HL-60 (cell line): ENCODE results near the gene CEP164.

Experiments
- DNase-seq, 2 experiments: peaks; one replicate each; pipeline ENCODE4 v3.0.0-alpha.2; 2010 to 2020; ENCODE audit warnings: low read depth in 1 of 2, low spot score in 1 of 2
- H3K27ac ChIP-seq: fragments of 250-450 bp; sonication (Bioruptor Pico); replicated peaks from 2 replicates; pipeline ENCODE4 v1.5.1; 2020; ENCODE audit warnings: mild to moderate bottlenecking, moderate library complexity
- H3K27me3 ChIP-seq: fragments of 250-450 bp; sonication (Bioruptor Pico); 2 replicates; pipeline ENCODE4 v1.5.1; 2021; ENCODE audit warnings: mild to moderate bottlenecking, moderate library complexity; ENCODE audit not compliant: insufficient read depth, poor library complexity, severe bottlenecking
- H3K4me3 ChIP-seq: replicated peaks from 2 replicates; pipeline ENCODE4 v1.5.1; 2011; ENCODE audit warnings: mild to moderate bottlenecking, control low read depth, low read length; ENCODE audit not compliant: insufficient read depth
- CTCF ChIP-seq: IDR thresholded peaks from one replicate; pipeline ENCODE4 v1.5.1; 2011; ENCODE audit warnings: low read length, control low read depth, inconsistent platforms; ENCODE audit not compliant: insufficient read depth
- GABPA ChIP-seq: IDR thresholded peaks from 2 replicates; pipeline ENCODE4 v1.6.1; 2012; ENCODE audit warnings: low read depth
- POLR2AphosphoS5 ChIP-seq: IDR thresholded peaks from 2 replicates; pipeline ENCODE4 v1.6.1; 2012; ENCODE audit warnings: low read depth
- SPI1 ChIP-seq: IDR thresholded peaks from 2 replicates; pipeline ENCODE4 v1.6.1; 2012; ENCODE audit warnings: low read depth, mild to moderate bottlenecking, borderline replicate concordance
- TF ChIP-seq, protein P1 (sequence below): IDR thresholded peaks from 2 replicates; pipeline ENCODE4 v1.6.1; 2012; ENCODE audit warnings: low read depth; ENCODE audit not compliant: insufficient replicate concordance

Gene CEP164

GRCh38 chr11:117335399-117335798 is 7.7 kb downstream of the CEP164 start:
- Histone ChIP-seq H3K27me3 (no peaks in the 10 kb centered on the region), H3K27ac (no peak overlapping the region), H3K4me3 (no peak overlapping the region)
- no peak for DNase-seq
- TF ChIP-seq CTCF (no peak), SPI1 (no peak), POLR2AphosphoS5 (no peak), GABPA (no peak)
- TF ChIP-seq, protein P1, sequence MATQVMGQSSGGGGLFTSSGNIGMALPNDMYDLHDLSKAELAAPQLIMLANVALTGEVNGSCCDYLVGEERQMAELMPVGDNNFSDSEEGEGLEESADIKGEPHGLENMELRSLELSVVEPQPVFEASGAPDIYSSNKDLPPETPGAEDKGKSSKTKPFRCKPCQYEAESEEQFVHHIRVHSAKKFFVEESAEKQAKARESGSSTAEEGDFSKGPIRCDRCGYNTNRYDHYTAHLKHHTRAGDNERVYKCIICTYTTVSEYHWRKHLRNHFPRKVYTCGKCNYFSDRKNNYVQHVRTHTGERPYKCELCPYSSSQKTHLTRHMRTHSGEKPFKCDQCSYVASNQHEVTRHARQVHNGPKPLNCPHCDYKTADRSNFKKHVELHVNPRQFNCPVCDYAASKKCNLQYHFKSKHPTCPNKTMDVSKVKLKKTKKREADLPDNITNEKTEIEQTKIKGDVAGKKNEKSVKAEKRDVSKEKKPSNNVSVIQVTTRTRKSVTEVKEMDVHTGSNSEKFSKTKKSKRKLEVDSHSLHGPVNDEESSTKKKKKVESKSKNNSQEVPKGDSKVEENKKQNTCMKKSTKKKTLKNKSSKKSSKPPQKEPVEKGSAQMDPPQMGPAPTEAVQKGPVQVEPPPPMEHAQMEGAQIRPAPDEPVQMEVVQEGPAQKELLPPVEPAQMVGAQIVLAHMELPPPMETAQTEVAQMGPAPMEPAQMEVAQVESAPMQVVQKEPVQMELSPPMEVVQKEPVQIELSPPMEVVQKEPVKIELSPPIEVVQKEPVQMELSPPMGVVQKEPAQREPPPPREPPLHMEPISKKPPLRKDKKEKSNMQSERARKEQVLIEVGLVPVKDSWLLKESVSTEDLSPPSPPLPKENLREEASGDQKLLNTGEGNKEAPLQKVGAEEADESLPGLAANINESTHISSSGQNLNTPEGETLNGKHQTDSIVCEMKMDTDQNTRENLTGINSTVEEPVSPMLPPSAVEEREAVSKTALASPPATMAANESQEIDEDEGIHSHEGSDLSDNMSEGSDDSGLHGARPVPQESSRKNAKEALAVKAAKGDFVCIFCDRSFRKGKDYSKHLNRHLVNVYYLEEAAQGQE: no peak

- Histone ChIP-seq H3K4me3 (no peak overlapping the region), H3K27me3 (no peaks in the 10 kb centered on the region), H3K27ac (no peak overlapping the region)
- TF ChIP-seq GABPA (no peak), SPI1 (no peak)
- TF ChIP-seq, protein P1: no peak
- no peak for DNase-seq
Measured at GRCh38 chr11:117337076-117337475, 9.4 kb downstream of the CEP164 start.

- H3K27me3 ChIP-seq: no peaks in the 10 kb centered on the region
- no peak overlapping the region for H3K27ac ChIP-seq
- H3K4me3 ChIP-seq: no peak overlapping the region
- TF ChIP-seq, protein P1: no peak
- no peak for TF ChIP-seq GABPA
- TF ChIP-seq SPI1: no peak
- TF ChIP-seq CTCF: no peak
- TF ChIP-seq POLR2AphosphoS5: no peak
- DNase-seq: no peak
Measured at GRCh38 chr11:117345039-117345438, 17.4 kb downstream of the CEP164 start.

DNA sequence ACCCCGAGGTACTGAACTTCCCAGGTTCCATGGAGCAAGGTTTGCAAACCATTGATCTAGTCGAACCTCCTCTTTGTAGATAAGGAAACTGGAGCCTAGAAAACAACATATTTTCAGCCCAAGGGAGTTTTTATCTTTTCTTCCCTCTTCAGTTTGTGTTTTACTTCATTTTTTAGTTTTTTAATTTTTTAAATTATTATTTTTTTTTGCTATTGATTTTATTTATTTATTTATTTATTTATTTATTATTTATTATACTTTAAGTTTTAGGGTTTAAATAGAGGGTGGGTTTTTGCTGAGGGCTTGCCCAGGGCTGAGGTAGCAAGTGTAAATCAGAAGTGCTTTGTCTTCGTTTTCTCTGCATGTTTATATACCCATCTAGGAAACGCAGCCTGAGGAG is 26.9 kb downstream of the CEP164 start:
- Histone ChIP-seq H3K4me3 (no peak overlapping the region), H3K27me3 (no peaks in the 10 kb centered on the region), H3K27ac (no peak overlapping the region)
- TF ChIP-seq, protein P1: no peak
- TF ChIP-seq POLR2AphosphoS5 (no peak), SPI1 (no peak), GABPA (no peak), CTCF (no peak)
- DNase-seq: no peak
